NCI-H69 (cell line): ENCODE data around the gene DZIP1.
"Not testable (repeated sequence)": the region's sequence is repeated elsewhere in the genome, so short reads cannot be mapped to it uniquely, and the experiment has no call there.

ENCODE experiments used
- DNase-seq: peaks from one replicate; lab custom pipeline; 2025; lab: John Stamatoyannopoulos, UW

Gene DZIP1

DNA sequence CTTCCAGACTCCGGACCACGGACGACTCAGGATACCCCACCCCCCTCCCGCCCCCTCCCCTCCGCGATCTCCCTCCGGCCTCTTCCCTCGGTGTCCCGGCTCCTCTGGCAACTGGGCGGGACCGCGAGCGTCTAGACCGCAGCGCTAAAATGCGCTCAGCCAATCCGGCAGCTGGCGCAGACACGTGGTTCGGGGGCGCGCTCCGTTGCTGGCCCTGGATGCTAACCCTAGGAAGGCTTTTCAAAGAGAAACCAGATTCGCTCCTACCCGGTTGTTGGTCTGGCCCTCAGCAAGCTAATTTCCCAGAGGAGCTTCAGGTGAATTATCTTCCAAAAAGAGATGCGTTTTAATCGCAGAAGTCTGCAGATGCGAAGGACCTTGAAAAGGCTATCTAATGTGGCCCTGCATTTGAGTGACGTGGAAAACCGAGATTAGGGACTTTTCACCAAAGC lies at the start of gene DZIP1:
Gene DZIP1, minus strand, starts transcription at position 106 of the 452 bp plus-strand sequence. CDS start 2,677 bp downstream, outside the sequence.
- peak; percentile 71 for DNase-seq

GRCh38 chr13:95690986-95691385 lies 46.5 kb upstream of the DZIP1 start:
- DNase-seq: not testable (repeated sequence)

DNA sequence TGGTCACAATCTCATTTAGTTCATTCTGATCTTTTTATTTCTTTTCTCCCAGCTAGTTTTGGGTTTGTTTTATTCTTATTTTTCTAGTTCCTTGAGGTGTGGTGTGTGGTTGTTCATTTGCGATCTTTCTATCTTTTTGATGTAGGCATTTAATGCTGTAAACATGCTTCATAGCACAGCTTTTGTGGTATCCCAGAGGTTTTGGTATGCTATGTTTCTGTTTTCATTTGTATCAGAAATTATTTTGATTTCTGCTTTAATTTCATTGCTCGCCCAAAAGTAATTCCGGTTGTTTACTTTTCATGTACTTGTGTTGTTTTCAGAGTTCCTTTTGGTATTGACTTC lies 45.0 kb upstream of the DZIP1 start:
- no peak for DNase-seq

DNA sequence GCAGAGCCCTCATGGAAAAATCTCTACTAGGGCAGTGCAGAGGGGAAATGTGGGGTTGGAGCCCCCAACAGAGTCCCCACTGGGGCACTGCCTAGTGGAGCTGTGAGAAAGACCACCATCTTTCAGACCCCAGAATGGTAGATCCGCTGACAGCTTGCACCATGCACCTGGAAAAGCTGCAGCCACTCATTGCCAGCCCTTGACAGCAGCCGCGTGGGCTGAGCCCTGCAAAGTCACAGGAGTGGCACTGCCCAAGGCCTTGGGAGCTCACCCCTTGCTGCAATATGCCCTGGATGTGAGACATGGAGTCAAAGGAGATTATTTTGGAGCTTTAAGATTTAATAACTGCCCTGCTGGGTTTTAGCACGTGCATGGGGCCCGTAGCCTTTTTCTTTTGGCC lies 40.5 kb upstream of the DZIP1 start:
- DNase-seq: not testable (repeated sequence)

DNA sequence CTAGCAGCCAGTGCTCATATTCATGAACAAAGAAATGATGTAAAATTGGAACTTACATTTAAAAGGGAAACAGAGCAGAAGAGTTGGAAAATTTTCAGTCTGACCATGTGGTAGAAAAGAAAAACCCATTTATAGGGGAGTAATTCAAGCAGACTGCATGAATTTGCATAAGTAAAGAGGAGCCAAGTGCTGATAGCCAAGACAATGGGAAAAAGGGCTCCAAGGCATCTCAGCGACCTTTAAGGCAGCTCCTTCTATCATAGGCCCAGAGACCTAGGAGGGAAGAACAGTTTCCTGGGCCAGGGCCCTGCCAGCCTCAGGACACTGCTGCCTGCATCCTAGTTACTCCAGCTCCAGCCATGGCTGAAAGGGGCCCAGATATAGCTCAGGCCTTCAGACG lies 39.9 kb upstream of the DZIP1 start:
- no peak for DNase-seq

DNA sequence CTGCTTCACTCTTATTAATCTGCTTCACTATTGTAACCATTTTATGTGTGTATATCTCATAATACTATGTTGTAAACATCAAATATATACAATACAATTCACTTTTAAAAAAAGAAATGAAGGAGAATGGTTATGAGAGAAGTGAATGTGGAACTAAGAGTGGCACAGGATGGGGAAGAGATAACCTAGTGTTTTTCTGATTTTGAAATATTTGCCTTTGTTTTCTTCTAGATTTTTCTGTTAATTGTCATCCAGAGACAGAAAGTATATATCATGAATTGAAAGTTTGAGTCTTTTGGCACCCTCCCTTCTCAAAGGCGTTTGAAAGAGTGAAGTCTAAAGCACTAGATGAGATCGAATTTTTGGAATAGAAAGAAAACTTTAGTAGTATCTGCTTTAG lies 35.2 kb upstream of the DZIP1 start:
- DNase-seq: no peak

GRCh38 chr13:95678967-95679366 lies 34.5 kb upstream of the DZIP1 start:
- no peak for DNase-seq

- peak; percentile 55 for DNase-seq
These were observed 33.2 kb upstream of the DZIP1 start for GRCh38 chr13:95677564-95678266.

DNA sequence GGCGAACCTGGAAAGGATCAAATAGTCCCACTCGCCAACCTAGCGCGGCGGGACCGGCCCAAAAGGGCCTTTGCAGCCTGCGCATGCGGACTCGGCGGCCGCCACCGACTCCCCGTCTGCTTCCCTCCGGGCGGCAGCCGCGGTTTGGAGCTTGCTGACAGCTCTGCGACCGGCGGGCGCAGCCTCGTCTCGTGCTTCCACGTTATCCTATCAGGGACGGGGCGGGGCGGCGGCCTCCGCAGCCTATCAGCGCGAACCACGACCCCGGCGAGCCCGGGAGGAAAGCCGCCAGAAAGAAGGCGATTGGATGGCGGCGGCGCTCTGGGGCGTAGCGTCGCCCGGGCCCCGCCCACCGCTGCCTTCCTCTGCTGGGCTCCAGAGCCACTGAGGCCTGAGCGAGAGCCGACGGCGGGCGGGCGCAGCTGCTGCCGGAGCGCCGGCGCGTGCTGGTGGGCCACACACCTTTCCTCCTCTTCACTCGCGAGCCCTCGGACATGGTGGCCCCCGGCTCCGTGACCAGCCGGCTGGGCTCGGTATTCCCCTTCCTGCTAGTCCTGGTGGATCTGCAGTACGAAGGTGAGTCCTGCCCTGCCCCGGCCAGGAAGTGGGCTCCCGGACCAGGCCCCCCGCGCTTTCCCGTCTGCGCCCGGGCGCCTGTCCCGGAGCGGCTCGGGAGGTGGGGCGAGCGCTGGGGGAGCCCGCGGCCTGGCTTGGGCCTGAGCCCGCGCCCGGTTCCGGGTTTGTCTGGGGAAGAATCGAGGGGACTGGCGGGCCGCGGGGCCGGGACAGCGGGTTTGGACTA lies 32.5 kb upstream of the DZIP1 start, which contains the start of gene DNAJC3:
Gene DNAJC3, plus strand, starts transcription at position 378 of the 802 bp plus-strand sequence. Its CDS starts 117 bp downstream, at position 495.
- peak; percentile 99 for DNase-seq

- peak; percentile 87 for DNase-seq
These were observed 31.7 kb upstream of the DZIP1 start for GRCh38 chr13:95676105-95676761.

DNA sequence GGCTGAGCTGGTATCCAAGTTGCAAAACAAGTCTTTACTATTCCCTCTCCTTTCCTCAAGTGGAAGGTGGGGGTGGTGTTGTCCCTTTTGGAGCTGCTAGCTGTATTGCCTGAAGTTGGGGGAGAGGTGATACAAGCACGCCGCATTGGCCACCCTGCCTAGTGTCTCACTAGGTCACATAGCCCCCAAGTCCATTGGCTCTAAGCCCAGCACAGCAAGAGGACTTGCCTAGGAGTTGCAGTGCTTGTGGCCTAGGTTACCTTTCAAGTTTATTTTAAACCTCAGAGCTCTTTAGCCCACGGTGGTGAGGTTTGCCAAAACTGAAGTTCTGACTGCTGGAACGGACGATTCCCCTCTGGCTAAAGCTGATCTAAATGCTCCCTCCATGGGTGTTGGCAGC lies 27.1 kb upstream of the DZIP1 start:
- no peak for DNase-seq

DNA sequence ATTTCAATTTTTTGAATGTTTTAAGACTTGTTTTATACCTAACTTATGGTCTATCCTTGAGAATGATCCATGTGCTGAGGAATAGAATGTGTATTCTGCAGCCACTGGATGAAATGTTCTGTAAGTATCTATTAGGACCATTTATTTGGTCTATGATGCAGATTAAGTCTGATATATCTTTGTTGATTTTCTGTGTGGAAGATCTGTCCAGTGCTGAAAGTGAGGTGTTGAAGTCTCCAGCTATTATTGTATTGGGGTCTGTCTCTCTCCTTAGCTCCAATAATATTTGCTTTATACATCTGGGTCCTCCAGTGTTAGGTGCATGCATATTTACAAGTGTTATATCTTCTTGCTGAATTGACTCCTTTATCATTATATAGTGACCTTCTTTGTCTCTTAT lies 22.7 kb upstream of the DZIP1 start:
- not testable (repeated sequence) for DNase-seq

- DNase-seq: peak; percentile 65
These were observed 16.6 kb upstream of the DZIP1 start for GRCh38 chr13:95660981-95661581.

DNA sequence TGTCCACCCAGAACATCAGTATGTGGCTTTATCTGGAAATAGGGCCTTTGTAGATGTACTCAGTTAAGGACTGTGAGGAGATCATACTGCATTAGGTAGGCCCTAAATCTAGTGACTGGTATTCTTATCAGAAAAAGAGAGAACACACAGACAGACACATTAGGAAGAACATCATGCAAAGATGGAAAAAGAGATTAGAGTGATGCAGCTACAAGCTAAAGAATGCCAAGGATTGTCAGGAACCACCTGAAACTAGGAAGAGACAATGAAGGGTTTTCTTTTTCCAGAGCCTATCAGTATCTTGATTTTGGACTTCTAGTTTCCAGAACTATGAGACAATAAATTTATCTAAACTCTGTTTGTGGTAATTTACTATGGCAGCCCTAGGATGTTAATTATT lies 15.0 kb upstream of the DZIP1 start:
- no peak for DNase-seq

- DNase-seq: no peak
These were observed 12.0 kb upstream of the DZIP1 start for GRCh38 chr13:95656386-95657015.

- DNase-seq: no peak
These were observed 8.3 kb upstream of the DZIP1 start for GRCh38 chr13:95652821-95653220.

GRCh38 chr13:95652244-95652764 lies 7.8 kb upstream of the DZIP1 start:
- DNase-seq: no peak

DNA sequence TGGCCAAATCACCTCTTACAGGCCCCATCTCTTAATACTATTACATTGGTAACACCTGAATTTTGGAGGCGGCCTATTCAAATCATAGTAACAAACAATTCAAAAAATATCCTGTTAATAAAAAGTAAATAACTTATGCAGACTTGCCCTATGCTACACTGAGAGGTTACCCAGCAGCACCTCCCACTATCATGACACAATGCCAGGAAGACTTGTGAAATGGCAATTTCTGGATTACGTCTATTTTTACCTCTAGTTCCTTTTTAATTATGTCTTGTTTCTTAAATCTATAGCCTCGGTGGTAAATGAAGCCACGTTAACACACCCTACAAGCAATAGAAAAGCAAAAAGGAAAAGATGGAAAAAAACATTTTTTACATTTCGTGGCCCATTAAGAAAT lies 6.2 kb upstream of the DZIP1 start:
- no peak for DNase-seq

DNA sequence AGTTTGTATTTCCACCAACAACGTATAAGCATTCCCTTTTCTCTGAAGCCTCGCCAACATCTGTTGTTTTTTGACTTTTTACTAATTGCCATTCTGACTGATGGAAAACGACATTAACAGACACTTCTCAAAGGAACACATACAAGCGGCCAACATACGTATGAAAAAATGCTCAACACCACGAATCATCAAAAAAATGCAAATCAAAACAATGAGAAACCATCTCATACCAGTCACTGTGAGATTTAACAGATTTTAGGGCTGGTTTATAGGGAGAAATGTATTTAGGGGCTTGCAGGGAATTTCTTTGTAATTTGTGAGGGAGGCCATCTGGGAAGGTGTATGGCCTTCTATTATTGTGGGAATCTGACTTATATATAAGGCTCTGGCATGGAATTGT lies 2.8 kb upstream of the DZIP1 start:
- no peak for DNase-seq

GRCh38 chr13:95643936-95644598 lies 439 bp downstream of the DZIP1 start:
- DNase-seq: peak; percentile 46

DNA sequence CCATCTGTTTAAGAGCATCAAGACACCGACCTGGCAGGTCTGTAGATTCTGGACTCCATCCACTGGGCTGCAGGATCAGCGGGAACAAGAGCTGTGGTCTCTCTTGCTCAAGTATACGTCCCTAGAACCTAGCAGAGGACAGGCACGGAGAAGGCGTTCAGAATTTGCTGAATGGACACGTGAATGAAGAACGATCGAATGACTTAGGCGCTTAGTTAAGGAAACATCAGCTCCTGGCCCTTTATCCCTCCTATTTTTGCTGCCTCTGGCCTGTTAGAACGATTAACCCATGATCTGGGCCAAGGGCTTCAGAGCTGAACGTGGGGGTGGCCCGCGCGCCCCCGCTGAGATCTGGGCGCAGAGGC lies 953 bp downstream of the DZIP1 start:
- peak; percentile 14 for DNase-seq
